Activated CD8-positive, alpha-beta memory T cell treated with anti-CD3 and anti-CD28 coated beads for 24 hours (primary cell): ENCODE measurements around the gene EPHB2.

Experiments
- DNase-seq: peaks from one replicate; pipeline ENCODE4 v3.0.0-alpha.2; 2020

EPHB2 gene

DNA sequence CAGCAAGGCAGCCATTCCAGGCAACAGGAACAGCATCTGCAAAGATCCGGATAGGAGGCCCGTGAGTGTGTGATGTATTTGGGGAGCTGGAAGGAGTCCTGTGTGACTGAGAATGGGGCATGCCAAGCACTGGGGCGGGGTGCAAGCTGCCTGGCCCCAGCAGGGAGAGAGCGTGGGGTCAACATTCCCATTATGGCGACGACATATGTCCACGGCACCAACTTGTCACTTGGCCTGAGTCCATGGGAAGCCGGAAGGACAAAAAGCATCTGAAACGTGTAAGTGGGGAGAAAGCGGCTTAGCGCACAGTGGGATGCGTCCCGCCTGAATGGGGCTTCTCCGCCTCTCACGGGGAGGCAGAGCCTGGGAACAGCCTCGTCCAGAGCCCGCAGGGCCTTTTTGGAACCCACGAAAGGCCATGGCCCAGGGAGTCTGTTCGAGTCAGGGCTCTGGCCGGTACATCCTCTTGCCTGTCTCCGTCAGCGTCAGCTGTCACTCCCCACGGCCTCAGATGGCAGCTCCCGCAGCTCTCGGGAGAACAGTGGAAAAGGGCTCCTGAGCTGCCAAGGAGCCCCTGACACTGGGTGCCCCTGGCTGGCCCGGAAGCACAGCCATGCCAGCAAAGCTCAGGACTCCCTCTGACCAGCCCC, 12.4 kb downstream of the EPHB2 start:
- DNase-seq: no peak

DNA sequence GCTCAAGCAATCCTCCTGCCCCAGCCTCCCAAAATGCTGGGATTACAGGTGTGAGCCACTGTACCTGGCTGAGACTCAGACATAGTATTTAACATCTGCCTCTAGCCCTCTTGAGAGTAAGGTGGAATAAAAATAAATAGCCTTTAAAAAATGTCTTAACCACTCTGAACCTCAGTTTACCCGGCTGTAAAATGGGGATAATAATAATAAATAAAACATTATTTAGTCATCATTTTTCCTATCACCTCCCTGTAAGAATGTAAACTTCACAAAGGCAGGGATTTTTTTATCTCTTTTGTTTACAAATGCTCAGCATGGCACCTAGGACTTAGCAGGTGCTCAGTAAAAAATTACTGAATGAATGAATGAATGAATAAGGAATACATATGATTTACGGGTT, 17.2 kb downstream of the EPHB2 start:
- no peak for DNase-seq

DNA sequence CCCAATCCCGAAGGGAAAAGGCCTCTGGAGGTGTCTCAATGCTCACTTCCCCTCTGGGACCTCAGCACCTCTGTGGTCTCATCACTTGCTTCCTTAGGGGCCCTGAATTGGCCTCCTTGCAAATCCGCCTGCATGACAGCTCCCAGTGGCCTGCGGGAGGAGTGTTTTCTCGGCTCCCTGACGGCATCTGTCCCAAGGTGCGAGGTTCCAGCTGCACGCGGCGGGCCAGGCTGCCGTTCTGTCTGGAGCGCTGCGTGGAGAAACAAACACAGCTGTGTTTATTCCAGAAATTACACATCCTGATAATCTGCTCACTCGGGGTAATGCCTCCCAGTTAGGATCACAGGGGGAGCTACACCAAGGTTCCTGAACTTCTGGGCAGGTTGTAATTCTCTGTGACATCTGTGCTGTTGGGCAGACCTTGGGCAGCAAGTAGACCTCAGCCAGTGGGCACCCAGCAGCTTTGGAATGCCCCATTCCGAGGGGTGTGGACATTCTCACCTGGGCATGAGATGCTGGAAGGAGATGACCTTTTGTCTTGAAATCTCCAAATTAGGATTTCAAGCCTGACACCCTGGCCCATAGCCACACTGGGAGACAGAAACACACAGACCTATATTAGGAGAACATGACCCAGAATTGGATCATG, 18.2 kb downstream of the EPHB2 start:
- DNase-seq: no peak

DNA sequence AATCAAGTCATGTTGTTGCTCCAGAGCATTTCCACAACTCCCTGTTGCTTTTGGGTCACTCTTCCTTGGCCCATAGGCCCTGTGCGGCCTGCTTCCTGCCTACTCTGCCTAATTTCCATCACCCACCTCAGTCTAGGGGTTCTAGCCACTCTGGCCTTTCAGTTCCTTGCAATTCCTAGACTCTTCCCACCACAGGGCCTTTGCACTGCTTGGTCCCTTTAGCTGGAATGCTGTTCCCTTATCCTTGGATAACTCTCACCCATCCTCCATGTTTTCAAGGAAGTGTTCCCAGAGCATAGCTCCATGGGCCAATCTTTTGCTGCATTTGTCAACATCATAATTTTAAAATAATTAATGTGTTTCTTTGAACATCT, 18.7 kb downstream of the EPHB2 start:
- no peak for DNase-seq

DNA sequence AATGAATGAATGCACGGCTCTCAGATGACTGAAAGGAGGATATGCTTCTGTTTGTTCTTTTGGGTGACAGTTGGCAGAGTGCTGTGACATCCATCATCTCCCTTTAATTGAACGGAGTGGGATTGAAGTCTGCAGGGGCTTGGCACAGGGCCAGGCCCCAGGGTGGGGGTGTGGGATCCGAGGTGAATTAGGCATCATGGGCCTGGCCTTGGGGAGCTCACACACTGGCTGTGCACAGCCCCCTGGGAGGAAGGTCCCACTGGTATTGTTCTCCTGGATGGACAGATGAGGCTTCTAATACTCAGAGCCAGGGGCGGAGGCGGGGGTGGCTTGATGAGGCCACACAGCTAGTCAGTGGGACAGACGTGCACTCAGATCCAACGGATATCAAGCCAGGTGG, 19.3 kb downstream of the EPHB2 start:
- DNase-seq: no peak

DNA sequence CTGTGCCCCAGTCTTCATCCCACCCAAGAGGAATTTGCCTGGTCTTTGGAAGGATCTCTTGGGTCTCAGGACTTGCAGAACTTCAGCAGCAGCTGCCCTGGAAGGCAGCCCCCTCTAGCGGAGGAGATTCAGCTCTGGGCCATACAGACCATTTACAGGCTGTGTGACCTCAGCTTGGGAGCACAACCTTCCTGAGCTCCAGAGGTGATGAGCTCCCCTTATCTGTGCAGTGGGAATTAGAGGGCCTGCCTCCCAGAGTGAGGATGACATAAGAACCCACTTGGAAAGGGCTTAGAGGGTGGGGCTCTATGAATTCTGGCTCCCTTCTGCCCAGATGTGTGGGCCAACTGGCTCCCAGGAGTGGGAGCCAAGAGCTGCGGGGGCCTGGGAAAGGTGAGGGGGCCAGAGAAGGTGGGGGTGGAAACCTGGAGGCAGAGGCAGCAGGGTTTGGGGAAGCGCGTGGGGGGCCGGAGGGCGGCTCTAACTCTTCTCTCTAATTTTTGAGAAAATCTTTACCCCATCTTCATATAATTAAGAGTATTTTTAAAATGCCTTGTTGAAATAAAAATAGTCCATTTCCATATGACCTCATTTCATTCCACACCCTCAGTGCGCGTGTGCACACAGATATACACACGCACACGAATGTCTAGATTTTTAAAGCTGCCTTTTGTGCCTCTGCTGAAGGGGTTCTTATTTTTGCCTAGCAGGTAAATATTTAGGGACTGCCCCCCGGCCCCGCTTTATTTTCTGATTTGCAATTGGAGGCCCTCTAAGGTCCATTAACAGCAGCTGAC, 21.5 kb downstream of the EPHB2 start:
- no peak for DNase-seq

DNA sequence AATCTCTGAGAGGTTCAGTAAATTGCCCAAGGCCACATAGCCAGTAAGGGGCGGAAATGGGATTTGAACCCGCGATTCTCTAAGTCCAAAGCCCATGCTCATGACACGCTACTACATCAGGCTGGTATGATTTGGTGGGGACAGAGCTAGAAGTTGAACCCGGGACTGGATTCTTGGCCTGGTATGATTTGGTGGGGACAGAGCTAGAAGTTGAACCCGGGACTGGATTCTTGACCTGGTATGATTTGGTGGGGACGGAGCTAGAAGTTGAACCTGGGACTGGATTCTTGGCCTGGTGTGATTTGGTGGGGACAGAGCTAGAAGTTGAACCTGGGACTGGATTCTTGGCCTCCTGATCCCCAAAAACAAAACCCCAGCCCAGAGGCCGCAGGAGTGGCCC, 23.0 kb downstream of the EPHB2 start:
- no peak for DNase-seq

DNA sequence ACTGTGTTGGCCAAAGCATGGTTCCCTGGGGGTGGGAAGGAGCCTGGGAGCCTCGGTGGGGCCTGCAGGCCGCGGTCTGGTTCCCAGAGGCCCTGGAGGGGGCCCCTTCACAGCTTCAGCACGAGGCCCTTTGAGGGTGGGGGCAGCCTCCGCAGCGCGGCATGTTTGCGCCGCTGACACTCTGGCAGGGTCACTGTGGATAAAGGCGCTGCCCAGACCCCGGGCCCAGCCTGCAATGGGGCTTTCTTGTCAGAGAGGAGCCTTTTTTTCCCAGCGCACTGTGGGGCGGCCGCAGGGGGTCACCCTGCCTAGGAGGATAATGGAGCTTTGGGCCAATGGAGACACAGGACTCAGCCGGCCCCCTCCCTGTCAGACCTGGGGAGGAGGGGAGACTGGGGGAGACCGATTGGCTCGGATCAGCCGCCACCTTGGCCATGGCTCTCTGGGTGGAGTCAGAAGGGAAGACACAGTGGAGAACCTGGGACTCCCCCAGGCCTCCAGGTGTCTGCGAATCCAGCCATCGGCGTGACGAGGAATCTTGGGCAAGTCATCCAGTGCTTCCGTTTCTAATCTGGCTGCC, 26.0 kb downstream of the EPHB2 start:
- DNase-seq: no peak

DNA sequence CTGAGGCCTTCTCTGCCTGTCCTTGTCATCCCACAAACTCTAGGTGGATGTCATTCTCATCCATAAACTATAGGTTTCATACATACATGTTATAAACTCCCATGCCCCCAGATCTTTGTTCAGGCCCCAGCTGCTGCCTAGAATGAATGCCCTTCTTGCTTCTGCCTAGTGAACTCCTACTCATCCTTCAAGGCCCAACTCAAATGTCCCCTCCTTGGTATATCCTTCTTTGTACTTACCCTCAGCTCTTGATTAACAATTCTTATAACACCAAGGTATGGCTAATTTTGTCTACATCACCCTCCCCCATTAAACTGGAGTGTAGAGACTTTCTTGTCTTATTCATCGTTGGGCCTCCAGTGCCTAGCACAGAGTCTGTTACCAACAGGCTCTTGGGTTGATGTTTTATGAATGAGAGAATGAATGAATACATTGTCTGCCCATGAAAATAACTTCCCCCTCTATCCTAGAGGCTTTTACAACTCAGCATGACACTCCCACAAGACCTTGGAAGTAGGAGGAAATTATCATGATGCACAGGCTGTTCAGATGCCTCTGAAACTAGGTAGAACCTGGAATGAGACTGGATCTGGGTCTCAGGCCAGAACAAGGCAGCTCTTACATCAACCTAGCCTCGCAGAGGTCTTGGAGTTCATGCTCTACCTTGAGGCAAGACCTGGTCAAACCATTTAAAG, 26.9 kb downstream of the EPHB2 start:
- no peak for DNase-seq

DNA sequence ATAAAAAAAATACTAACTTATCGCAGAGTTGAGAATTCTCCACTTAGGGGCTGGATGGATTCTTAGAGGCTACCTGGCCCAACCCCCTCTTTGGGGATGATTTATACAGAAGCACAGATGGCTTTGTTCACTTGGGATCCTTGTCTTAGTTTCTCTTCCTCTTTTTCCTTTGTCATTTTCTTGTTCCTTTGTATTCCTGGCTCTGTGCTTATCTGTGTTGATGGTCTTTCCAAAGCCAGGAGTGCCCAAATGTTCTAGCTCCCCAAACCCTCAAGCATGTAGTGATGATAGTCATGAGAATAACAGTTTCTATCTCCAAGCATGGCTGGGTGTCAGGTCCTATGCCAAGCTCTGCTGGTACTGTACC, 27.4 kb downstream of the EPHB2 start:
- DNase-seq: no peak

DNA sequence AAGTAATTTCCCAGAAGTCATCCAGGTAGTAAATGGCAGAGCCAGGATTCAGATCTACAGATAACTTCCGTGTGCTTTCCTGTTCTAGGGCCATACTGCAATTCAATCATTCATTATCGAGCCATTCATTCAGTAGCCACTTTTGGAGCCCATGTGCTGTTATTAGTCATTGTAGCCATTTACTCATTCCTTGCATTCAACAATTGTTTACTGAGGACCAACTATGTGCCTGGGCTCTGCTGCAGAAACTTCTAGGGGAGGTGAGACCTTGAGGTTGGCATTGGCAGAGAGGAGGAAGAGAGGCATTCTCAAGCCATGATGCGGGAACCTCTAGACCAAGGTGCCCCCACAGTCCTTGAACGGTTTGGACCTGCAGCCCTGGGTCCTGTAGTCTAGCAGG, 27.9 kb downstream of the EPHB2 start:
- no peak for DNase-seq

DNA sequence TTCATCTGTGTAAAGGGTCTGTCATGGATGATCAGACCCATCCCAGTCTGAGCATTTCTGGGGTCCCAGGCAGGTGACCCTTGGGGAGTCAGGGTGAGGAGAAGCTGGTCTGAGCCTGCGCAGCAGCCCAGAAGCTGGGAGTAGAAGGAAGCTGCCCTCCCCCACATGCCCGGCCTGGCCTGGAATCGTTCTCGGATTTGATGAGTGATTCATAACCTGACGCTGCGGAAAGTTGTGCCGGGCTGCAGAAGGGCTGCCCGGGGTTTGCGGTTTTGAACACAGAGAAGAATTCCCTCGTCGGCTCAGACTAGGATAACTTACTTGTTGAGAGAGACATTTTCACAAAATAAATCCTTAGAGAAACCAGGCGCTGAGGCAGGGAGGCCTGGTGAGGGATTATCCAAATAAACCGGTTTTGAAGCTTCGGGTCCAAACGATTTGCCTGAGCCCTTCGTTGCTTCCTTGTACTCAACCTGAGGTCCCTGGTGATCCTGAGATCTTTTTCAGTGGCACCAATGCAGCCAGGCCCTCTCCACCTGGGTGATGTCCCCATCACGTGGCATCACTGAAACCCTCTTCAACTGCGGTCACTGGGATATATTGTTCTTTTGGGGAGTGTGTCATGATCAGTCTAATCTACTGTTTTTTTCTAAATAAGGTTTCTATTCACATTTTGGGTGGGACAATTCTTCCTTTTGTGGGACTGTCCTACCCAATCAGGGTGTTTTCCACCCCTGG, 29.2 kb downstream of the EPHB2 start:
- DNase-seq: no peak

DNA sequence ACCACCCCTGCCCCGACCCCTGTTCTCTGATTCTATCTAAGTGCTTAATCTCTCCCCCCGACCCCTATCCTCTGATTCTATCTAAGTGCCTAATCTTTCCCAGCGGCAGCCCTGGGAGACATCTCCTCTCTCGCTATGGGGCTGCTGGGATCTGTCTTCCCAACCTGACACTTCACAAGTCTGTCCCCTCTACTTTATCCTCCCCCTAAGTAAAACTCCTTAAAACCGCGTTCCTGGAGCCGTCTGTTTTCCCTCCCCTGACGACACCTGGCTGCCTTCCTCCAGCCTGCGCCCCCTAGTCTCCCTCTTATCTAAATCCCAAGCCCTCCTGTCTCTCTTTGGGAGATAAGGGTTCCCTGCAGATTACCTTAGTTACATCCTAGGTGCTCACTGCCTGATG, 30.5 kb downstream of the EPHB2 start:
- DNase-seq: no peak

DNA sequence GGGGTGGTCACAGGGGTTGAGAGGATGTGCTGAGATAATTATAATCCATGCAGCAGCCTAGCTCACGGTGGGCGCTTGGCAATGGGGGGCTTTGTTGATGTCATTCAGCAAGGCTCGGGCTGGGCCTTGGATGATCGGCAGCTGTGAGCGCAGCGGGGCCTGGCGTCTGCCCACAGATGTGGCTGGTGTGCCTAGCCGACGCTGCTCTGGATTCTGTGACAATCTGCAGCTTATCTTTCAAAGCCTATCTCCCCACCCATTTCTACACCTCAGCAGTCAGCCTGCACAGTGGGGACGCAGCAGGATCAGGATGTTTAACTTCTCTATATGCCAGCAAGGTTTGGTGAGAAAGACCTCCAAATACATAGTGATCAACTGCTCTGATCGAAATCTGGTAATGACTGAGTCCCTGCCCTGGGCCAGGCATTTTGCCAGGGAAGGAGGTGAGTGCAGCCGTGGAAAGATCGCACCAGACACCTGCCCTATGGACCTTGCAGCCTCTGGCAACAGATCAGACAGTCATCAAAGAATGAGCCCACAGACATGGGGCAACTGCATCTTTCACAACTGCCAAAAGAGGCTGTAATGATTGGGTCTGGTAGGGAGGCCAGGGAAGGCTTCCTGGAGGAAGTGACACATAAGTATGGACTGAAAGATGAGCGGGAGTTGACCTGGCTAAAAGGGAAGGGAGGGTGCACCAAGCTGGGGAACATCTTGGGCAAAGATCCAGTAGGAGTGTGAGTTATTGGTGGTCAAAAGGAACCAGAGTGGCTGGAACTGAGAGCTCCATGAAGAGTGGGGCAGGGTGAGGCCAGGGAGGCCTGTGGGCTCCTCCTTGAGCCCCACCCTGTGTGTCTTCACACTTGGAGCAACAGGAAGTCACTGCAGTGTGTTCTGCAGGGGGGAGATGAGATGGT, 35.3 kb downstream of the EPHB2 start:
- DNase-seq: no peak

DNA sequence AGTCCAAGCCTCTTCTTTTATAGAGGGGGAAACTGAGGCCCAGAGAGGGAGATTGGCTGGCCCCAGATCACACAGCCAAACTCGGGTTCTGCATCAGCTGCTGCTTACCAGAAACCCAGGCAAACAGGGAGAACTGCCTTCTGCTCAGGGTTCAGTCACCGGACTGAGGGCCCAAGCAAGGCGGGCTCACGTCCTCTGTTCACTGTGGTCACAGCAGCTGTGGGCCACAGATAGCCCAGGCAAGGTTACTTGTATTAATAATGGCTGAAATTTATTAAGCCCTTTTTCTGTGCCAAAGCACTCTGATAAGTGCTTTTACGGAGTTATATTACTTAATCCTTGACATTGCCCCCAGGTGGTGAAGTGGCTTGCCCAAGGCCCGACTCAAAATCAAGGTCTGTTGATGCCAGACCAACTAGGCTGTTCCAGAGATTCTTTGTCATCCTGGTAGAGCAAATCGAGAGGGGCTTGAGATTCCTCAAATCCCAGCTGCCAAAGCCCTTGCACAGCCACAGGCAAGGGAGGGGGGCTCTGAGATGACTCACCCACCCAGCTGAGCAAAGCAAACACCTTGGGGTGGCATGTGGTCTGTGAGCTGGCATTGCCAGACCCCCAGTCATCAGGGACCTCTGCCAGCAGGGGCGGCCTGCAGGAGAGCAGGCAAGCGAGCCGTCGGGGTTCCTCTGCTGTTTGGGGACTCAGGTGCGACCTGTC, 36.5 kb downstream of the EPHB2 start:
- DNase-seq: no peak

DNA sequence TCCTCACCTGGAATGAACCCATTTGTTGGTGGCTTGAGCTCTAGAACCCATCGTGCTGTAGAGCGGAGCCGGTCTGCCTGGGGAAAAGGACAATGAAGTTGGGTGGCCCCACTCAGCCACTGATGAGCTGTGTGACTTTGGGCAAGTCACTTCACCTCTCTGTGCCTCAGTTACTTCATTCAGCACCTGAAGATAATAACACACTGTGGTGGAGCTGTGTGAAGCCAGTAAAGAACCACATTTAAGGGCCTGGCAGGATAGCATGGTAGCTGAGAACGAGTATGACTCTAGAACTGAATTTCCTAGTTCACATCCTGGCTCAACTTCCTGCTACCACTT, 37.1 kb downstream of the EPHB2 start:
- DNase-seq: no peak

DNA sequence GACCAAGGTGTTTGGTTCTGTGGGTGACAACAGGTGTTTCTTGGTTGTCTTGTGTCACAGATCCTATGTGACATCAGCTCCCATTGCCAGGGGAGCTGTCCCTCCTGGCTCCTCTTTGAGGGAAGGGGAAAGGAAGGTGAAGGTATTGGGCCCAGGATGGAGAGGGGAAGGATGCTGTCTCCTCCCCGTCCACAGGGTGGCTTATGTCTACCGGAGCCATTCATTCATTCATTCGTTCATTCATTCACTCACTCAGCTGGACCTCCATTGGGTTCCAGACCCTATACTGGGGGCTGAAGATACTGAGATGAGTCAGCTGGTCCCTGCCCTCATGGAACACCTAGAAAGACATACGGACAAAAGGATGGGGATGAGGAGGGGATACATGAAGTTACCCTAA, 38.9 kb downstream of the EPHB2 start:
- DNase-seq: no peak

DNA sequence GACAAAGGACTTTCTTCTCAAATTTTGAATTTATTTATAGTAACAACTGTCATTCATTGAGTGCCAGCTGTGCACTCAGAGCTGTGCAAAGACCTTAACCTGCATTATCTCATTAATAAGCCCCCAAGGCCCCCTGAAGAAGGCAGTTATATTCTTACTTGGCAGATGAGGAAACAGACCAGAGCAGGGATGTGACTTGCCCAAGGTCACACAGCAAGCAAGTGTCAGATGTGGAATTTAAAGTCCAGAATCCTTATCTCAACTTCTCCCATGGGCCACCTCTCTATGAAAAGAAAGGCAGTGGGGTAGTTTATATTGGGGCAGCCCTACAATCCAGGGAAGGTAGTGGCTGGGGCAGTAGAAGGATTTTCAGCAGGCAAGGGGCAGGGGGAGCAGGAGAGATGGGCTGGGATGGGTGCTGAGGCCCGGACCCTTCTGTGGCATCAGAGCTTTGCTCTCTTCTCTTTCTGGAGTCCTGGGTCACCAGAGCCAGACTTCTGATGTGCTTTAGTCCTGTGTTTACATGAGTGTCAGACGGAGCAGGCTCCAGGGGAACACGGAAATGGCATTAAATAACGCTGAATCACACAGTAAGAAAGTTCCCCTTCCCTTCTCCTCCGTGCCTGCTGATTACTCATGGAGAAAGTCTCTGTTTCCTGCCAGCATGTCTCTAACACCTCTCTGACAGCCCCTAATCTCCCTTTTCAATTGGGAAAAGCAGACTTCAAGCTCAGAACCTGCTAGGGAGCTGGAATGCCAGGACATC, 39.5 kb downstream of the EPHB2 start:
- DNase-seq: no peak

DNA sequence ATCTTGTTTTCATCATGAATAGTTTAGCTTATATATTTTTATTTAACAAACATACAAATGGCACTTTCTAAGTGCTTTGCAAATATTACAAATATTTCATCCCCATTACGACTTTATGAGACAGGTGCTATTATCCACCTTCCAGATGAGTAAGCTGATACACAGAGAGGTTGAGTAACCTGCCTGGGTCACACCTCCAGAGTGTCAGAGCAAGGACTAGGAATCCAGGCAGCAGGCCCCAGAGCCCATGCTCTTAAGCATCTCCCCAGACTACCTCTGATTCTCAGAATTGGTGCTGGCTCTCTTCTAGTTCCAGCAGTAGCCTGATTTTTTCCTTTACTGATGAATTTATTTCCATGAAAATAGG, 40.0 kb downstream of the EPHB2 start:
- DNase-seq: no peak

DNA sequence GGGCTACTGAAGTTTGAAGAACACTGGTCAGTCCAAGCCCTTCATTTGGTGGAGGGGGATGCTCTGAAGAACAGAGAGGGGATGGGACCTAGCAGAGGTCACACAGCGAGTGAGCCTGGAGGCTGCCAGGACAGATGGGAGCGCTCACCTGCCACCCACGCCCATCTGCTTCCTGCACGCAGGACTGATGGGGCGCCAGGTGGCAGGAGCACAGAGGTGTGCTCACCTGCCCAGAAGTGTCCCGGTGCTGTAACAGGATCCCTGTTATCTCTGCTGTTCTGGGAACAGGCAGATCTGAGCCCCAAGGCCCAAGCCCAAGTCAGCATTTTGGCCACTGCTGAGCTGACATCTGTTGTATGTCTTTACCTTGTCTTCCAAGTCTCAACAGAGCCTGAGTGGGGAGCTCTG, 40.5 kb downstream of the EPHB2 start:
- no peak for DNase-seq
